Adrenal gland (tissue), 12 donors: Measurements from ENCODE around the gene WWOX. TPM values are rescaled to one million over a fixed set of nuclear protein-coding genes. Genes with fewer than 3 reads are reported as not detected.

Experiments used
- DNase-seq, 7 donors: peaks; one replicate each; pipeline ENCODE4 v3.0.0-alpha.2; 2019 to 2020
- H3K27ac ChIP-seq, 5 donors: fragments of 200-600 bp; sonication (generic) in 4 of 5; 1 replicate in 3 of 5; 2 replicates in 2 of 5; pipeline versions ENCODE4 v1.5.1 to v1.8.0; 2016 to 2020; ENCODE audit warnings: mild to moderate bottlenecking in 1 of 5
- H3K27me3 ChIP-seq: fragments of 200-600 bp; 2 replicates; pipeline ENCODE4 v1.8.0; 2021
- H3K36me3 ChIP-seq, 2 donors: fragments of 200-600 bp; replicated peaks in 1 of 2; 1 replicate in 1 of 2; 2 replicates in 1 of 2; pipeline versions ENCODE4 v1.5.1 to v1.8.0; 2018 to 2022
- H3K4me1 ChIP-seq, 2 donors: fragments of 200-600 bp; replicated peaks in 1 of 2; 1 replicate in 1 of 2; 2 replicates in 1 of 2; pipeline versions ENCODE4 v1.5.1 to v1.8.0; 2018 to 2021
- H3K4me3 ChIP-seq, 4 donors: fragments of 200-600 bp; sonication (generic) in 3 of 4; one replicate each; pipeline ENCODE4 v1.5.1; 2016 to 2018
- H3K9me3 ChIP-seq, 3 donors: fragments of 200-600 bp; sonication (generic) in 1 of 3; replicated peaks in 1 of 3; 1 replicate in 2 of 3; 2 replicates in 1 of 3; pipeline versions ENCODE4 v1.5.1 to v1.8.0; 2016 to 2021
- CTCF ChIP-seq, 6 experiments: fragments of 450-650 bp in 4 of 6; fragments of 200-600 bp in 2 of 6; sonication (generic) in 1 of 6; IDR thresholded peaks; 1 replicate in 5 of 6; 2 replicates in 1 of 6; pipeline versions ENCODE4 v1.5.1 to v1.8.0; 2016 to 2021; ENCODE audit warnings: antibody characterized with exemption in 6 of 6, mild to moderate bottlenecking in 2 of 6, moderate library complexity in 1 of 6
- POLR2A ChIP-seq, 2 donors: fragments of 450-650 bp; IDR thresholded peaks; one replicate each; pipeline ENCODE4 v1.6.1; 2017; ENCODE audit warnings: antibody characterized with exemption in 2 of 2, mild to moderate bottlenecking in 2 of 2, moderate library complexity in 1 of 2
- WGBS, 4 donors: extraction: QIAGEN DNeasy Blood & Tissue Kit in 2 of 4; methylation state at CpG; one replicate each; pipeline versions ENCODE4 v1.1.5 to v1.1.7; 2013 to 2017; 5-methylcytosine and 5-hydroxymethylcytosine counted together
- intact Hi-C, 2 donors: fragments of 100-400 bp; cut with DNase I; formaldehyde crosslinking; loops; one replicate each; pipeline versions ENCODE4 v1.14.1 to v1.15.0; 2022 to 2023
- polyA plus RNA-seq, 3 donors: library from polyadenylated mRNA; stranded (reverse); fragments of 200-250 nt in 2 of 3; fragments of 350-450 nt in 1 of 3; fragmentation: Illumina TruSeq in 1 of 3; extraction: RNeasy Lipid Tissue Mini Kit (QIAGEN cat#74804) in 1 of 3; gene quantifications; one replicate each; pipeline ENCODE4 v1.2.3, GENCODE V29; 2013 to 2014
- total RNA-seq, 9 donors: library from RNA; depleted of rRNA in 4 of 9; stranded (reverse); fragments of >200 nt in 4 of 9; fragments of 120-200 nt in 1 of 9; fragmentation: NEBNext Ultra II Directional in 1 of 9; extraction: Animal tissue kit (Norgen Biotek cat#: 25700) in 1 of 9; gene quantifications; one replicate each; pipeline versions ENCODE4 v1.1.0 to v1.2.4, GENCODE V29; 2013 to 2023
- donor health status: healthy with polysubstance abuse.
- donor health status: Bipolar disorder and iron deficiency.
- donor health status: DM: yes; HTN: yes; CAD: no.
- donor health status: DM: no; HTN: no; CAD: no.
- donor health status: DM: no; HTN: no; CAD: no.
- donor health status: DM: yes; HTN: yes; CAD: no.

Gene WWOX
- total and polyA plus RNA-seq, 12 donors, result 11.8 to 74.6 (median 20.5) TPM

GRCh38 chr16:78480588-78480987 is 381.1 kb downstream of the WWOX start:
- Histone ChIP-seq H3K27ac (no peak overlapping the region), H3K36me3 (no peaks in the 10 kb centered on the region), H3K4me1 (no peaks in the 10 kb centered on the region), H3K4me3 (no peak overlapping the region), H3K27me3 (no peaks in the 10 kb centered on the region), H3K9me3 (no peaks in the 10 kb centered on the region)
- intact Hi-C loops, result no loop called here
- DNase-seq, result no peak
- 86 to 98% (median 91%) methylated on average over 2 of the region's 2 CpGs for WGBS, 4 donors
- TF ChIP-seq CTCF (IDR thresholded peaks at IDR 0.05) (no peak), POLR2A (IDR thresholded peaks at IDR 0.05) (no peak)

- WGBS, 4 donors, result 89 to 93% (median 91%) methylated on average over 13 of the region's 13 CpGs
- TF ChIP-seq POLR2A (IDR thresholded peaks at IDR 0.05) (no peak), CTCF (IDR thresholded peaks at IDR 0.05) (no peak)
- H3K36me3 ChIP-seq, result no peaks in the 10 kb centered on the region
Measured at GRCh38 chr16:78483124-78483992, 383.9 kb downstream of the WWOX start.

GRCh38 chr16:78484509-78485058 is 385.1 kb downstream of the WWOX start:
- Histone ChIP-seq H3K9me3 (no peaks in the 10 kb centered on the region), H3K27me3 (no peaks in the 10 kb centered on the region), H3K4me1 (no peaks in the 10 kb centered on the region), H3K27ac (no peak overlapping the region), H3K4me3 (no peak overlapping the region), H3K36me3 (no peaks in the 10 kb centered on the region)
- intact Hi-C loops, result no loop called here
- no peak for DNase-seq
- WGBS, 4 donors, result 90 to 95% (median 92%) methylated on average over 7 to 9 of the region's 9 CpGs
- no peak for TF ChIP-seq CTCF (IDR thresholded peaks at IDR 0.05)
- no peak for TF ChIP-seq POLR2A (IDR thresholded peaks at IDR 0.05)

More at GRCh38 chr16:78483124-78483992, 383.9 kb downstream of the WWOX start:
- H3K4me1 ChIP-seq, result no peaks in the 10 kb centered on the region
- no peak overlapping the region for H3K4me3 ChIP-seq
- DNase-seq, result no peak
- no peak overlapping the region for H3K27ac ChIP-seq
- intact Hi-C loops, result no loop called here
- H3K27me3 ChIP-seq, result no peaks in the 10 kb centered on the region
- no peaks in the 10 kb centered on the region for H3K9me3 ChIP-seq

GRCh38 chr16:78485188-78485916 is 385.9 kb downstream of the WWOX start:
- DNase-seq, result no peak
- no peak for TF ChIP-seq CTCF (IDR thresholded peaks at IDR 0.05)
- intact Hi-C loops, result no loop called here
- Histone ChIP-seq H3K27me3 (no peaks in the 10 kb centered on the region), H3K36me3 (no peaks in the 10 kb centered on the region), H3K4me1 (no peaks in the 10 kb centered on the region), H3K27ac (no peak overlapping the region), H3K4me3 (no peak overlapping the region), H3K9me3 (no peaks in the 10 kb centered on the region)
- 75 to 86% (median 76%) methylated on average over 15 of the region's 15 CpGs for WGBS, 4 donors
